HCT116 (cell line): ENCODE results near the gene STAG1. TPM values are rescaled to one million over a fixed set of nuclear protein-coding genes. Genes with fewer than 3 reads are reported as not detected.

Source experiments
- ATAC-seq: fragments of 200-7000 bp; cut with Tn5 transposase; 2 replicates; pipeline ENCODE4 v1.9.1; 2020; ENCODE audit warnings: mild to moderate bottlenecking, moderate library complexity
- BruUV-seq: library from RNA; stranded (reverse); fragments of 400-500 nt; replicated peaks from 2 replicates; lab custom pipeline; 2021; lab: Mats Ljungman, UMichigan
- CTCF ChIA-PET: fragments of 300-600 bp; sonication (Branson Sonifier 250); formaldehyde crosslinking; loops from one replicate; lab custom pipeline; 2021; ENCODE audit warnings: antibody characterized with exemption; lab: Charles Lee
- POLR2A ChIA-PET: fragments of 300-600, 350-600 bp; sonication (Branson Sonifier 250); formaldehyde crosslinking; loops from one replicate; lab custom pipeline; 2021; ENCODE audit warnings: antibody characterized with exemption; lab: Charles Lee
- RAD21 ChIA-PET, 2 experiments: fragments of 300-600 bp; sonication (Branson Sonifier 250); formaldehyde crosslinking; loops; one replicate each; lab custom pipeline; 2023; ENCODE audit warnings: low total read pairs in 2 of 2; ENCODE audit not compliant: uncharacterized antibody in 2 of 2, unreplicated experiment in 2 of 2, low non-redundant PET in 1 of 2; lab: Charles Lee
- DNase-seq: peaks from one replicate; pipeline ENCODE4 v3.0.0-alpha.2; 2010; ENCODE audit warnings: low read depth, low spot score
- H2AFZ ChIP-seq: fragments of 200-600 bp; shearing (Covaris generic), sonication (generic); 2 replicates; pipeline ENCODE4 v1.6.1; 2017; ENCODE audit warnings: low read depth, mixed run types, mixed read lengths, antibody characterized with exemption, low read length; ENCODE audit not compliant: poor library complexity, severe bottlenecking
- H3K27ac ChIP-seq: 2 replicates; pipeline ENCODE4 v1.5.1; 2012; ENCODE audit warnings: low read depth, low read length
- H3K27me3 ChIP-seq: fragments of 200-600 bp; sonication (generic); 2 replicates; pipeline ENCODE4 v1.6.1; 2016; ENCODE audit warnings: mixed run types, low read length, mixed read lengths; ENCODE audit not compliant: insufficient read depth
- H3K36me3 ChIP-seq, 2 experiments: fragments of 200-500 bp in 1 of 2; fragments of 200-600 bp in 1 of 2; sonication (Bioruptor generic) in 1 of 2; sonication (generic) in 1 of 2; 2 replicates each; pipeline versions ENCODE4 v1.5.1 to v1.6.1; 2014 to 2016; ENCODE audit warnings: low read length in 2 of 2, inconsistent platforms in 1 of 2, mixed read lengths in 1 of 2, mixed run types in 1 of 2; ENCODE audit not compliant: insufficient read depth in 2 of 2, control insufficient read depth in 1 of 2
- H3K4me1 ChIP-seq, 2 experiments: fragments of 200-600 bp in 1 of 2; sonication (generic) in 1 of 2; 2 replicates each; pipeline versions ENCODE4 v1.5.1 to v1.6.1; 2012 to 2017; ENCODE audit warnings: low read length in 2 of 2, inconsistent platforms in 1 of 2, mild to moderate bottlenecking in 1 of 2, mixed read lengths in 1 of 2, mixed run types in 1 of 2, moderate library complexity in 1 of 2; ENCODE audit not compliant: insufficient read depth in 2 of 2, control insufficient read depth in 1 of 2
- H3K4me2 ChIP-seq: fragments of 200-600 bp; sonication (generic); 2 replicates; pipeline ENCODE4 v1.6.1; 2017; ENCODE audit warnings: mixed run types, low read length, mixed read lengths
- H3K4me3 ChIP-seq, 2 experiments: fragments of 200-600 bp in 1 of 2; sonication (generic) in 1 of 2; replicated peaks in 1 of 2; 2 replicates each; pipeline ENCODE4 v1.5.1; 2011 to 2016; ENCODE audit warnings: low read length in 2 of 2, control low read depth in 1 of 2, low read depth in 1 of 2, mild to moderate bottlenecking in 1 of 2, mixed read lengths in 1 of 2, mixed run types in 1 of 2
- H3K79me2 ChIP-seq: fragments of 200-600 bp; sonication (generic); 2 replicates; pipeline ENCODE4 v1.6.1; 2017; ENCODE audit warnings: mild to moderate bottlenecking, mixed run types, low read length, moderate library complexity, mixed read lengths; ENCODE audit not compliant: insufficient read depth
- H3K9ac ChIP-seq: fragments of 200-600 bp; sonication (generic); 2 replicates; pipeline ENCODE4 v1.6.1; 2016; ENCODE audit warnings: low read length, mixed read lengths
- H3K9me2 ChIP-seq: fragments of 200-600 bp; sonication (generic), shearing (Covaris generic); 2 replicates; pipeline ENCODE4 v1.6.1; 2017; ENCODE audit warnings: mixed run types, mild to moderate bottlenecking, moderate library complexity; ENCODE audit not compliant: insufficient read depth
- H3K9me3 ChIP-seq, 2 experiments: fragments of 200-500 bp in 1 of 2; fragments of 200-600 bp in 1 of 2; sonication (Bioruptor generic) in 1 of 2; sonication (generic) in 1 of 2; 2 replicates each; pipeline ENCODE4 v1.6.1; 2014 to 2017; ENCODE audit warnings: low read length in 2 of 2, mixed read lengths in 2 of 2, inconsistent platforms in 1 of 2, low read depth in 1 of 2, mild to moderate bottlenecking in 1 of 2, mixed run types in 1 of 2, moderate library complexity in 1 of 2; ENCODE audit not compliant: control insufficient read depth in 1 of 2, insufficient read depth in 1 of 2
- H4K20me1 ChIP-seq: fragments of 200-600 bp; sonication (generic), shearing (Covaris generic); 2 replicates; pipeline ENCODE4 v1.6.1; 2017; ENCODE audit warnings: mixed run types, mild to moderate bottlenecking, moderate library complexity; ENCODE audit not compliant: insufficient read depth
- CBX3 ChIP-seq: IDR thresholded peaks from 2 replicates; pipeline ENCODE4 v1.6.1; 2012; ENCODE audit warnings: low read depth
- CEBPB ChIP-seq: IDR thresholded peaks from 2 replicates; pipeline ENCODE4 v1.6.1; 2012; ENCODE audit warnings: low read depth
- EGR1 ChIP-seq: IDR thresholded peaks from 2 replicates; pipeline ENCODE4 v1.6.1; 2012; ENCODE audit warnings: low read depth
- EZH2 ChIP-seq: fragments of 200-600 bp; sonication (generic); IDR thresholded peaks from 2 replicates; pipeline ENCODE4 v1.6.1; 2017; ENCODE audit warnings: antibody characterized with exemption, mixed run types
- EZH2phosphoT487 ChIP-seq: fragments of 200-600 bp; IDR thresholded peaks from 2 replicates; pipeline ENCODE4 v1.6.1; 2018; ENCODE audit warnings: antibody characterized with exemption, borderline replicate concordance
- POLR2A ChIP-seq: IDR thresholded peaks from 2 replicates; pipeline ENCODE4 v1.7.0; 2011; ENCODE audit warnings: borderline replicate concordance; ENCODE audit not compliant: insufficient read depth, insufficient read length; ENCODE audit errors: extremely low read depth
- POLR2AphosphoS5 ChIP-seq: IDR thresholded peaks from 2 replicates; pipeline ENCODE4 v1.6.1; 2011; ENCODE audit warnings: mild to moderate bottlenecking, low read depth, low read length, moderate library complexity
- REST ChIP-seq: IDR thresholded peaks from 2 replicates; pipeline ENCODE4 v1.6.1; 2012; ENCODE audit warnings: low read depth
- SIN3A ChIP-seq: IDR thresholded peaks from 2 replicates; pipeline ENCODE4 v1.6.1; 2012; ENCODE audit warnings: low read depth
- TCF7L2 ChIP-seq: IDR thresholded peaks from 2 replicates; pipeline ENCODE4 v1.7.0; 2011; ENCODE audit warnings: borderline replicate concordance, inconsistent platforms; ENCODE audit not compliant: insufficient read depth, insufficient read length; ENCODE audit errors: extremely low read depth
- YY1 ChIP-seq: IDR thresholded peaks from 2 replicates; pipeline ENCODE4 v1.6.1; 2011; ENCODE audit warnings: low read length, low read depth, moderate library complexity, mild to moderate bottlenecking; ENCODE audit not compliant: insufficient replicate concordance; ENCODE audit errors: extremely low read depth
- ZNF274 ChIP-seq: fragments of 200-500 bp; sonication (Bioruptor generic); IDR thresholded peaks from 2 replicates; pipeline ENCODE4 v1.6.1; 2014; ENCODE audit warnings: mild to moderate bottlenecking, low read depth, low read length, inconsistent platforms
- intact Hi-C: fragments of 100-400 bp; cut with micrococcal nuclease; formaldehyde crosslinking; loops from 2 replicates; pipeline ENCODE4 v1.10.0; 2022
- total RNA-seq: library from RNA; stranded (reverse); gene quantifications from one replicate; pipeline ENCODE4 v1.2.1, GENCODE V29; 2021; ENCODE audit not compliant: unreplicated experiment

Gene STAG1
- total RNA-seq, 1 experiment from 2014 or later, result 29.4 TPM

GRCh38 chr3:136678981-136679380 is 73.2 kb downstream of the STAG1 start:
- Histone ChIP-seq H4K20me1 (peaks cover 2% of the 10 kb centered on the region; the same call in 1 of the 2 replicates), H3K27me3 (no peaks in the 10 kb centered on the region), H3K36me3 (no peaks in the 10 kb centered on the region), H3K9me3 (no peaks in the 10 kb centered on the region), H3K9me2 (no peaks in the 10 kb centered on the region), H3K27ac (no peak overlapping the region), H3K79me2 (peaks cover 91% of the 10 kb centered on the region), H3K9ac (no peak overlapping the region), H3K4me2 (no peak overlapping the region), H3K4me3 (no peak overlapping the region), H3K4me1 (no peaks in the 10 kb centered on the region), H2AFZ (no peak overlapping the region)
- TF ChIP-seq ZNF274, result no peak
- TF ChIP-seq POLR2AphosphoS5, result no peak
- TF ChIP-seq CEBPB, result no peak
- no peak for TF ChIP-seq EGR1
- TF ChIP-seq TCF7L2, result no peak
- TF ChIP-seq POLR2A, result no peak
- no peak for TF ChIP-seq SIN3A
- no peak for TF ChIP-seq REST
- TF ChIP-seq CBX3, result no peak
- no peak for TF ChIP-seq YY1
- TF ChIP-seq EZH2, result no peak
- no peak for TF ChIP-seq EZH2phosphoT487
- DNase-seq (no peak), ATAC-seq (no peak)
- intact Hi-C loops, result no loop called here
- BruUV-seq, result no TSS peak
- CTCF ChIA-PET, result no interaction called here
- RAD21 ChIA-PET, result no interaction called here
- POLR2A ChIA-PET, result no interaction called here
